ENCODE data around the gene GRHL1.
A peak's percentile ranks its signal among the peaks of the same experiment; 100 is the strongest.

GRCh38 chr2:10043906-10044601, 92.6 kb downstream of the GRHL1 start:
- TF ChIP-seq CTCF (IDR thresholded peaks at IDR 0.05), result no peak
- TF ChIP-seq CHD2 (IDR thresholded peaks at IDR 0.05; ENCODE audit: low read length, partially characterized antibody), result no peak
- TF ChIP-seq MAX (IDR thresholded peaks at IDR 0.05; ENCODE audit: low read depth), result peak; percentile 97
- TF ChIP-seq ELF1 (IDR thresholded peaks at IDR 0.05), result no peak
- TF ChIP-seq TEAD4 (IDR thresholded peaks at IDR 0.05; ENCODE audit: borderline replicate concordance, insufficient read depth), result no peak
- TF ChIP-seq USF2 (IDR thresholded peaks at IDR 0.05; ENCODE audit: borderline replicate concordance, low read depth, low read length), result no peak
- no peak for TF ChIP-seq GATA2 (CRISPR knock-in tag; IDR thresholded peaks at IDR 0.05)
- TF ChIP-seq TAF1 (IDR thresholded peaks at IDR 0.05; ENCODE audit: borderline replicate concordance, low read depth, low read length), result no peak
- no peak for TF ChIP-seq RFX5 (IDR thresholded peaks at IDR 0.05; ENCODE audit: low read length)
- TF ChIP-seq POLR2AphosphoS5 (IDR thresholded peaks at IDR 0.05; ENCODE audit: low read depth, low read length), result no peak

All from SK-N-SH (cell line).